Activated CD8-positive, alpha-beta memory T cell treated with anti-CD3 and anti-CD28 coated beads, Interleukin-2, amount 50 U/mL, for 1 hour (primary cell): Measurements from ENCODE around the gene RCAN2.

Experiments
- DNase-seq: peaks from one replicate; pipeline ENCODE4 v3.0.0-alpha.2; 2020; ENCODE audit errors: extremely low read depth

Gene RCAN2

GRCh38 chr6:46291275-46291633 lies 200.0 kb downstream of the RCAN2 start:
- no peak for DNase-seq

GRCh38 chr6:46290421-46291274 lies 200.6 kb downstream of the RCAN2 start:
- DNase-seq, result no peak

GRCh38 chr6:46289898-46290297 lies 201.4 kb downstream of the RCAN2 start:
- no peak for DNase-seq

- no peak for DNase-seq
Observed at GRCh38 chr6:46288835-46289234, 202.4 kb downstream of the RCAN2 start.

DNA sequence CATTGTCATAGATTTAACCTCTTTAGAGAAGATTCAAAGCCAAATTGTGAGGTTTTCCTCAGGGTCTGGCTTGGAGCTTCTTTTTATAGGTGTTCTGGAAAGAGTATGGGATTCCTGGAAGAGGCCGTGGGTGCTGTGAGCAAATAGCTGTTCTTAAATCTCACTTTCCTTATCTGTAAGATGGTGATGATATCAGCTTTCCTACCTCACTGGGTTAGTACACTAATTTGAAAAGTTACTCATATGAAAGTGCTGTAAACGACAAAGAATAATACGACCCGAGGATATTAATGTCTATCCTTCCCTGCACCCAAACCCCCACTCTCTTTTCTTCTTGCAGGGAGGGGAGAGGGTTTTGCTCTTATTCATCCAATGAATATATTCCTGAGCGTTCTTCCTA lies 203.6 kb downstream of the RCAN2 start:
- no peak for DNase-seq

- DNase-seq, result no peak
Observed at GRCh38 chr6:46287043-46287442, 204.2 kb downstream of the RCAN2 start.

- DNase-seq, result no peak
Observed at GRCh38 chr6:46284475-46284874, 206.8 kb downstream of the RCAN2 start.

GRCh38 chr6:46281110-46281509 lies 210.1 kb downstream of the RCAN2 start:
- no peak for DNase-seq

- no peak for DNase-seq
Observed at GRCh38 chr6:46279874-46280273, 211.4 kb downstream of the RCAN2 start.

- DNase-seq, result no peak
Observed at GRCh38 chr6:46276576-46277142, 214.6 kb downstream of the RCAN2 start.

GRCh38 chr6:46274502-46274901 lies 216.7 kb downstream of the RCAN2 start:
- DNase-seq, result no peak

GRCh38 chr6:46273911-46274310 lies 217.3 kb downstream of the RCAN2 start:
- DNase-seq, result no peak

DNA sequence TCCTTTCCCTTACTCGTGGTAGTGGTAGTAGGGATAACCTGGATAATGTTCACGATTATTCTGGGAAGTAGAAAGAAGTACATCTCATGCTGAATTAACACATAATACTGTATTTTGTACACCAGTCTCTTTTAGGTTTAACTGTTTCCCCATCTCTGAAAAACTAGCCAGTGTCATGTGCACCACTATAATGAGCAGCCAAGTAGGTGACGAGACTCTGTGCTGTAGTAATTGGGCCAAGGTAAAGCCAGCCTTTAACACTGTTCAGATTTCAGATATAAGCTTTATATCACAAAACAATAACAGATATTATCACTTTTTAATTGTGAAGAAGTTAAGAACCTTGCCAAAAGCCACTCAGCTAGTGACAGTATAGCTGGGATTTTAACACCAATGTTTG lies 219.5 kb downstream of the RCAN2 start:
- DNase-seq, result no peak

GRCh38 chr6:46271107-46271506 lies 220.1 kb downstream of the RCAN2 start:
- DNase-seq, result no peak

DNA sequence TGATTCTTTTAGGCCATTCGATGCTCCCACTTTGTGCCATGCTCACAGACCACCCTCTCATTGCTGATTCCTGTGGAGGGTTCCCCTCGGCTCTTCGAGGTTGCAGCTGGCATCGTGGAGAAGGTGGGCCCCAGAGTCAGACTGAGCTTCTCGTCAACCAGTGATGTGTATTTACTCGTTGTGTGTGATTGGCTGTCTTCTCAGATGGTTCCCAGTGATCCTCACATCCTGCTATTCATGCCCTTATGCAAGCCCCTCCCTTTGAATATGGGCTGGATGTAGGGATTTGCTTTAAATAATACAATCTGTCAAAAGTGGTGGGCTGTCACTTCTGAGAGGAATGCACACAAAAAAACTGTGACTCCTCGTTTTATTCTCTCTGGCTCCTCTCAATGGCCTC lies 220.9 kb downstream of the RCAN2 start:
- DNase-seq, result no peak

GRCh38 chr6:46269447-46270229 lies 221.6 kb downstream of the RCAN2 start:
- no peak for DNase-seq

DNA sequence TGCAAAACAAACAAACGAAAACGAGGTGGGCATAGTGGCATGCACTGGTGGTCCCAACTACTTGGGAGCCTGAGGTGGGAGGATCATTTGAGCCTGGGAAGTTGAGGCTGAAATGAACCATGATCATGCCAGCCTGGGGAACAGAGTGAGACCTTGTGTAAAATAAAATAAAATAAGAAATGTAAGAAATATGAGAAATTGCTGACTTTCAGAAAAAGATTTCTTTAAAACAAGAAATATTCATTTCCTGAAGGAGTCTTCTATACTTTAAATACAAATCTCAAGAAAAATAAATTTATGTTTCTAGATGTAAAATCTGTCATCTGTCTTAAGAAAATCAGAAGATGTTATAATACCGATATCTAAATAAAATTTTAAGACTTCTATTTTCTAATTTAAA lies 223.7 kb downstream of the RCAN2 start:
- no peak for DNase-seq

- no peak for DNase-seq
Observed at GRCh38 chr6:46265373-46265772, 225.9 kb downstream of the RCAN2 start.

GRCh38 chr6:46263707-46264086 lies 227.6 kb downstream of the RCAN2 start:
- DNase-seq, result no peak

GRCh38 chr6:46262928-46263706 lies 228.1 kb downstream of the RCAN2 start:
- no peak for DNase-seq

- DNase-seq, result no peak
Observed at GRCh38 chr6:46258249-46258648, 233.0 kb downstream of the RCAN2 start.

- no peak for DNase-seq
Observed at GRCh38 chr6:46255528-46255927, 235.7 kb downstream of the RCAN2 start.
